Astrocyte (in vitro differentiated cells and primary cell): ENCODE data around the gene ATP2B3. TPM values are rescaled to one million over a fixed set of nuclear protein-coding genes. Genes with fewer than 3 reads are reported as not detected.

Source experiments
- DNase-seq: peaks from one replicate; pipeline ENCODE4 v3.0.0-alpha.2; 2010; ENCODE audit warnings: low read depth
- FAIRE-seq: peaks from 2 replicates; lab custom pipeline; 2011; peaks lifted over from hg19 to GRCh38; lab: Jason Lieb, UNC
- H2AFZ ChIP-seq: 2 replicates; pipeline ENCODE4 v1.6.0; 2012; ENCODE audit warnings: low read depth, low read length, inconsistent platforms
- H3K27ac ChIP-seq: 2 replicates; pipeline ENCODE4 v1.5.1; 2011; ENCODE audit warnings: low read depth, low read length, inconsistent platforms
- H3K27me3 ChIP-seq: 2 replicates; pipeline ENCODE4 v1.6.0; 2011; ENCODE audit warnings: low read length, inconsistent platforms; ENCODE audit not compliant: insufficient read depth
- H3K36me3 ChIP-seq: 2 replicates; pipeline ENCODE4 v1.5.1; 2011; ENCODE audit warnings: low read length, inconsistent platforms; ENCODE audit not compliant: insufficient read depth
- H3K4me1 ChIP-seq: 2 replicates; pipeline ENCODE4 v1.5.1; 2011; ENCODE audit warnings: low read length, inconsistent platforms; ENCODE audit not compliant: insufficient read depth
- H3K4me2 ChIP-seq: 2 replicates; pipeline ENCODE4 v1.6.0; 2012; ENCODE audit warnings: low read length, inconsistent platforms
- H3K4me3 ChIP-seq: 2 replicates; pipeline ENCODE4 v1.5.1; 2011; ENCODE audit warnings: low read depth, mild to moderate bottlenecking, low read length, inconsistent platforms; ENCODE audit not compliant: insufficient read depth
- H3K79me2 ChIP-seq: 2 replicates; pipeline ENCODE4 v1.6.0; 2012; ENCODE audit warnings: mild to moderate bottlenecking, low read length, inconsistent platforms; ENCODE audit not compliant: insufficient read depth
- H3K9ac ChIP-seq: 2 replicates; pipeline ENCODE4 v1.6.0; 2012; ENCODE audit warnings: mild to moderate bottlenecking, low read length, inconsistent platforms
- H3K9me3 ChIP-seq: 2 replicates; pipeline ENCODE4 v1.5.1; 2012; ENCODE audit warnings: low read depth, mild to moderate bottlenecking, low read length, inconsistent platforms; ENCODE audit not compliant: insufficient read depth
- H4K20me1 ChIP-seq: 2 replicates; pipeline ENCODE4 v1.6.0; 2012; ENCODE audit warnings: low read length, inconsistent platforms; ENCODE audit not compliant: insufficient read depth
- H3K27ac Mint-ChIP-seq: one replicate; pipeline ENCODE4 v1.8.0; 2021; ENCODE audit warnings: mild to moderate bottlenecking, mixed read lengths; ENCODE audit not compliant: unreplicated experiment
- H3K27me3 Mint-ChIP-seq: one replicate; pipeline ENCODE4 v1.8.0; 2021; ENCODE audit warnings: low read depth, mixed read lengths; ENCODE audit not compliant: unreplicated experiment
- H3K36me3 Mint-ChIP-seq: one replicate; pipeline ENCODE4 v1.8.0; 2021; ENCODE audit warnings: low read depth, mixed read lengths; ENCODE audit not compliant: unreplicated experiment
- H3K4me1 Mint-ChIP-seq: one replicate; pipeline ENCODE4 v1.8.0; 2021; ENCODE audit warnings: low read depth, mixed read lengths; ENCODE audit not compliant: unreplicated experiment
- H3K4me3 Mint-ChIP-seq: one replicate; pipeline ENCODE4 v1.8.0; 2021; ENCODE audit warnings: mild to moderate bottlenecking, moderate library complexity, mixed read lengths; ENCODE audit not compliant: unreplicated experiment
- H3K9me3 Mint-ChIP-seq: one replicate; pipeline ENCODE4 v1.8.0; 2021; ENCODE audit warnings: mild to moderate bottlenecking, mixed read lengths; ENCODE audit not compliant: unreplicated experiment
- CTCF ChIP-seq: IDR thresholded peaks from 2 replicates; pipeline ENCODE4 v1.5.1; 2011; ENCODE audit warnings: low read depth, mild to moderate bottlenecking, inconsistent platforms, low read length, moderate library complexity; ENCODE audit not compliant: insufficient read depth
- EZH2 ChIP-seq: IDR thresholded peaks from 2 replicates; pipeline ENCODE4 v1.6.1; 2012; ENCODE audit warnings: mild to moderate bottlenecking, low read length, inconsistent platforms; ENCODE audit not compliant: insufficient read depth
- total RNA-seq: library from RNA; stranded (reverse); gene quantifications from 2 replicates; pipeline ENCODE4 v1.2.1, GENCODE V29; 2021

ATP2B3 gene
- total RNA-seq, 1 donor from 2014 or later = 0.52 TPM

GRCh38 chrX:153606503-153606902, 89.1 kb downstream of the ATP2B3 start:
- H3K4me3 ChIP-seq = no peak overlapping the region
- Mint-ChIP-seq H3K27me3 (peaks cover 30% of the 10 kb centered on the region), H3K27ac (no peak overlapping the region), H3K36me3 (no peaks in the 10 kb centered on the region), H3K9me3 (no peaks in the 10 kb centered on the region), H3K4me3 (no peak overlapping the region), H3K4me1 (no peaks in the 10 kb centered on the region)
- no peak overlapping the region for H3K4me2 ChIP-seq
- H3K4me1 ChIP-seq = no peaks in the 10 kb centered on the region
- no peaks in the 10 kb centered on the region for H3K36me3 ChIP-seq
- no peaks in the 10 kb centered on the region for H3K27me3 ChIP-seq
- FAIRE-seq (no peak), DNase-seq (no peak)
- H4K20me1 ChIP-seq = no peaks in the 10 kb centered on the region
- H3K9ac ChIP-seq = no peak overlapping the region
- no peaks in the 10 kb centered on the region for H3K79me2 ChIP-seq
- no peak overlapping the region for H3K27ac ChIP-seq
- H2AFZ ChIP-seq = no peak overlapping the region
- TF ChIP-seq EZH2 (no peak), CTCF (no peak)
- no peaks in the 10 kb centered on the region for H3K9me3 ChIP-seq

GRCh38 chrX:153608376-153608775, 90.9 kb downstream of the ATP2B3 start:
- H3K27me3 Mint-ChIP-seq = peaks cover 34% of the 10 kb centered on the region
- H3K4me3 Mint-ChIP-seq = no peak overlapping the region
- no peaks in the 10 kb centered on the region for H3K4me1 Mint-ChIP-seq

More at GRCh38 chrX:153608376-153608775, 90.9 kb downstream of the ATP2B3 start:
- Histone ChIP-seq H3K27ac (no peak overlapping the region), H3K9me3 (no peaks in the 10 kb centered on the region), H3K4me3 (no peak overlapping the region), H3K4me2 (no peak overlapping the region), H2AFZ (no peak overlapping the region), H3K79me2 (no peaks in the 10 kb centered on the region), H3K4me1 (no peaks in the 10 kb centered on the region), H3K27me3 (peaks cover 2% of the 10 kb centered on the region), H3K9ac (no peak overlapping the region), H4K20me1 (no peaks in the 10 kb centered on the region), H3K36me3 (no peaks in the 10 kb centered on the region)
- Mint-ChIP-seq H3K9me3 (no peaks in the 10 kb centered on the region), H3K27ac (no peak overlapping the region), H3K36me3 (no peaks in the 10 kb centered on the region)
- no peak for DNase-seq
- TF ChIP-seq EZH2 = no peak
- no peak for TF ChIP-seq CTCF
- no peak for FAIRE-seq
